Measurements from ENCODE around the gene ZNF629.

The ZNF629 gene

DNA sequence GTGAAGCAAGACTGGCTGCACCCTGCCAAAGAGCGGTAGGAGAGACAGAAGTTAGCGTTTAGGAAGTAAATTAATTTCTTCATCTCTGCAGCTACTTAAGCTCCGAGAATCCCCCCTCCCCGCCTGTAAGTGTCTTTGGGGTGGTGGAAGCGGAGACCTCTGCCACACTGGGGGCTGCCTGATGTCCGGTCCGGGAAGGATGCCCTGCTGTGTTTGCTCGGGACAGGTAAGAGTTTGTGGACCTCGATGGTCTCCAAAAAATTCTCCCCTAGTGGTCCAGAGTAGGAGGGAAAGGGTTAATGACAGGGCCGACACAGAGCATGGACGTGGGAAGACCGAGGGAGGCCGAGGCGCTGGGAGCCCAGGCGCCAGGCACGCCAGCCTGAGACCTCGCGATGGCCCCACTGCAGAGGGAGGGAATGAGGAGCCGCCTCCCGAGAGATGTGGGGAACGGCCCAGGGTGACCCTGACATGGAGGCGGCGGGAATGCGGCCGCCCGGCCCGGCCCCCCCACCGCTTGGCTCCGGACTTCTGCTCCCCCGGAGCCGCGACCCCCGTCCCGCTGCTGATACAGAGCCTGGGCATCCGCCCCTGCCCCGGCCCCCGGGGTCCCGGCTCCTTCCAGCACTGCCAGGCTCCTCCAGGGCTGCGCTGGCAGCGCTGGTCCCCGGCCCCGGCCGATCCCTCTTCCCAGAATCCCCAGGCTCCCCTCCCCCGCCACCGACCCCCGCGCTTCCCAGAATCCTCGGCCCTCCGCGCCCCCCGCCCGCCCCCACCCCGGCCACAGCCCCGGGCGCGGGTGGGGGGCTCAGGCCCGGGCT is 680 bp downstream of the ZNF629 start:
- in situ Hi-C loops (cut with MboI; ENCODE audit: low sequenced_read_pairs), result no loop called here

DNA sequence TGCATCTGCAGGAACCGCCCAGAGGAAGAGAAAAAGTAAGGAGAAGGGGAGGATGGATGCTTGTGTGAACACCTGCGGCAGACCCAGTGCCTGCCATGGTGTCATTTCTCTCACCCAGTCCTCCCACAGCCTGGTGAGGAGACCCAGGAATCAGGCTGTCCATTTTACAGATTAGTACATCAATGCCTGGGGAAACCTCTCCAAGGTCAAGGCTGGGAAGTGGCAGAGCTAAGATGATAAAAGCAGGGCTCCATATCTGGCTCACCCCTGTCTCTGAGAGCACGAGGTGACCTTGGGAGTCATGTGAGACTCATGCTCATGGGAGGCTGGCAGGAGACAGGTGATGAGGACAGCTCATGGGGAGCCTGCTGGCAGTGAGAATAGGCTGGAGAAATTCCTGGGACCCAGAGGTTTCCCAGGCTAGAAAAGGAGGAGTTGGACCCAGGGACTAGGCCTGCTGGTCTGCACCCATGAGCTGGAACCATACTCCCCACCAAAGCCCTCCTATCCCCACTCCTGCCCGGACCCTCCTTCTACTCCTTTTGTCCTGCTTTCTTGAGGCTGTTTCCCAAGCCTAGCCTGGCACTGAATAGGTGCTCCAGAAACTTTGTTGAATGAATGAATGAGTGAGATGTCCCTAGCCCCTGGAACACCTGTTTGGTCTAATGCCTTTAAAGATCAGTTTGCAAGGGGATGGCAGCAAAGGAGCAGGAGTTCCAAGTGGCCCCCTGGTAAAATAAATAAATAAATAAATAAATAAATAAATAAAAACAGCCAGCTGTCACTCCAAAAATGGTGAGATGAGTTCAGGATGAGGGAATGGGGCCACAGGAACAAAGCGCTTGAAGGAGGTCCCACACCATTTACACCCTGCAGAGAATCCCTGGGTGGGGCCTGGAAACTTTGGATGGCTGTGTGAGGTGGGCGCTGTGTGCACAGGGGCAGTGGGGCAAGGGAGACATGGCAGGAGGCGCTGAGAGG is 1.6 kb downstream of the ZNF629 start:
- in situ Hi-C loops (cut with MboI; ENCODE audit: low sequenced_read_pairs), result no loop called here

DNA sequence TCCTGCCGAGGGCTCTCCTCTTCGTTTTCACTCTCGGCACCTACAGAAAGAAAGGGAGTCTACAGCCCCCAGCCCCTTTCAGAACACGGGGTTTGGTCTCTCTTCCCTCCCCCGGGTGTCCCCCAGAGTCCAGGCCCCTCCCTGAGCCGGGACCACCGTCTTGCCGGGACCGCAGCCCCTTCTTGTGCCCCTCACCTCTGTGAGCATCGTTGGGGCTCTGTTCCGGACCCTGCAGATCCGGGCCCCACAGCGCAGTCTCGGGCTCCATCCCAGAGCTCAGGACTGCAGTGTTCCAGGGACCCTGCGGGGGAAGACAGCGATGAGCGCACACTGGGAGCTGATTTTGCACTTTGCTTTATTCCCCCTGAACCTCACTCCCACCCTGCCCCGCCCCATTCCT is 2.8 kb downstream of the ZNF629 start:
- in situ Hi-C loops (cut with MboI; ENCODE audit: low sequenced_read_pairs), result no loop called here

DNA sequence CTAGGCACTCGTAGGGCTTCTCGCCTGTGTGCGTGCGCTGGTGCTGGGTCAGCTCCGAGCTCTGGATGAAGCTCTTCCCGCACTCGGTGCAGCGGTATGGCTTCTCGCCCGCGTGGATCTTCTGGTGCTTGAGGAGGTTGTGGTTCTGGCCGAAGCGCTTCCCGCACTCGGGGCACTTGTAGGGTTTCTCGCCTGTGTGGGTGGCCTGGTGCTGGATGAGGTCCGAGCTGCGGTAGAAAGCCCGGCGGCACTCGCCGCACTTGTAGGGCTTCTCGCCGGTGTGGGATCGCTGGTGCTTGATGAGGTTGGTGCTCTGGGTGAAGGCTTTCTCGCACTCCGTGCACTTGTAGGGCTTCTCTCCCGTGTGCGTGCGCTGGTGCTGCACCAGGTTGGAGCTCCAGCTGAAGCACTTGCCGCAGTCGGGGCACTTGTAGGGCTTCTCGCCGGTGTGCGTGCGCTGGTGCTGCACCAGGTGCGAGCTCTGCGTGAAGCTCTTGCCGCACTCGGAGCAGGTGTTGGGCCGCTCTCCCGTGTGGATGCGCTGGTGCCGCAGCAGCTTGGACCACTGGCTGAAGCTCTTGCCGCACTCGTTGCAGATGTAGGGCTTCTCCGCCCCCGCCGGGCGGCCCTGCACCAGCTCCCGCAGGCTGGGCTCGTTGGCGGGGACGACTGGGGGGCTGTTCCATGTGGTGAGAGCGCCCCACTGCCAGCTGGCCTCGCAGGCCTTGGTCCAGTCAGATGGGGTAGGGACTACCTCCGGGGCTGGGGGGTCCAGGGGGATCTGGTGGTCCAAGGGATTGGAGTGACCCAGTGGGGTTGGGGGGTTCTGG is 3.5 kb downstream of the ZNF629 start:
- in situ Hi-C loops (cut with MboI; ENCODE audit: low sequenced_read_pairs), result no loop called here

DNA sequence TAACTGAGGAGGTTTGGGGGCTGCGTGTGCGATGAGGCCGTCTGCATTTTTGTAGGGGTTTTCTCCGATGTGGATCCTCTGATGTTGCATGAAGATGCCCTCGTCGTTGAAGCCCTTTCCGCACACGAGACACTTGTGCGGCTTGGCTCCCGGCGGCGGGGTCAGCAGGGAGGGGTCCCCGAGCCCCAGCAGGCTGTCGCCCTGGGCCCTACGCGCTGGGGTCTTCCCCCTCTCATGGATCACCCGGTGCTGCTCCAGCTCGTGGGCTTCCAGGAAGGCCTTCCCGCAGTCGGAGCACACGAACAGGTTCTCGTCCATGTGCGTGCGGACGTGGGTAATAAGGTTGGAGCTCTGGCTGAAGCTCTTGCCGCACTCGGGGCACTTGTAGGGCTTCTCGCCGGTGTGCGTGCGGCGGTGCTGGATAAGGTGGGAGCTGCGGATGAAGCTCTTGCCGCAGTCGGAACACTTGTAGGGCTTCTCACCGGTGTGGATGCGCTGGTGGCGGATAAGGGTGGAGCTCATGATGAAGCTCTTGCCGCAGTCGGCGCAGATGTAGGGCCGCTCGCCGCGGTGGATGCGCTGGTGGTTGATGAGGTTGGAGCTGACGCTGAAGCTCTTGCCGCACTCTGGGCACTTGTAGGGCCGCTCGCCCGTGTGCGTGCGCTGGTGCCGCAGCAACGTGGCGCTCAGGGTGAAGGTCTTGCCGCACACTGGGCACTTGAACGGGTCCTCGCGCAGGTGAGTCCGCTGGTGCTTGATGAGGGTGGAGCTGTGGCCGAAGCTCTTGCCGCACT is 4.3 kb downstream of the ZNF629 start:
- in situ Hi-C loops (cut with MboI; ENCODE audit: low sequenced_read_pairs), result no loop called here

DNA sequence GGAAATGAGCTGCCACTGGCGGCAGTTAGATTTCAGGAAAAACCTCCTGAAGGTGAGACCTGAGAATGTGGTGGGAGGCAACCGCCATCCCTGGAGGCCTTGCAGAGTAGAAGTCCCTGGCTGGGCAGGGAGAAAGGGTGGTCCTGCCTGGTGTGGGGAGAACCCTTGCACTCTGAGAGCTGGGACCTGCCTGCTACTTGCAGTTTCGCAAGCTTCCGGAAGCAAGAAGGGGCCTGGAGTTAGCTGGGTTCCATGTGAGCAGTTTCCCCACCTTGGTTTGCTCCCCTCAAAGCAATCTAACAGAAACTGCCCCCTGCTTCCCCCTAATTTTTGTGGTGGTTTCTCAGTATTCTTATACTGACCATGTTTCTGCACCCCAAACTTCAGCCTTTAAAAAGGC is 6.5 kb downstream of the ZNF629 start:
- in situ Hi-C loops (cut with MboI; ENCODE audit: low sequenced_read_pairs), result no loop called here

DNA sequence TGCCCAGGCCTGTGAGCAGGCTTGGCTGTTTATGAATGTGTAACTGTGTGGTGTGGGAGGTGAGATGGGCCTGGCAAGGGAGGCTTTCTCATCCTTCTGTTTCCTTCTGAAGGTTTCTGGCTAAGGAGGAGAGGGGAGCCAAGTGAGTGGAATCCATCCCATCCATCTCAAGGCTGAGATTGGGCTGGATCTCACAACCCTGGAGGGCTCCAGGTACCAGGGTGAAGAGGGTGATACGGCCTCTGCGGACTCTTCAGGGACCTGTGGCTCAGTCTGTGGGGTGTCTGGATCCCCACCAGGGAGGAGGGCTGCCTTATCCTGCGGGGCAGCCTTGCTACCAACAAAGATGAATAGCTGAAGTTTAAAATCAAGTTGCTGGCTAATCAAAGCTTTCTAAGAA is 7.0 kb downstream of the ZNF629 start:
- in situ Hi-C loops (cut with MboI; ENCODE audit: low sequenced_read_pairs), result no loop called here

DNA sequence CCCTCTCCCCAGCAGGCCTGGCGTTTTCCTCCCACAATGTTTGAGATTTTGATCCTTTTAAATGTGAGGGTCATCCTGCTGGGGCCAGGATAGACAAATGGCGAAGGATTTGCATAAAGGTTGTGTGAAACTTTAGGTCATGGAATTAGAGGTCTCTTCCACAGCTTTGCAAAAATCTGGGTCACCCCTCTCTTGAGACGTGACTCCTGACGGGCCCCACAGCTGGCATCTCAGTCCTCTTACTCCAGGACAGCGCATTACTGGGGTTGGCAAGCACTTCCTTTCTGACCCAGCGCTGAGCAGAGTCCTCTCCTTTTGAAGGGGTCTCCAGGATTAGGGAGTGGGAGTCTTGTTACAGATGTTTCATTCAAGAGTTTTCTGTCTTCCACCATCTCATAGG is 7.4 kb downstream of the ZNF629 start:
- in situ Hi-C loops (cut with MboI; ENCODE audit: low sequenced_read_pairs), result no loop called here

DNA sequence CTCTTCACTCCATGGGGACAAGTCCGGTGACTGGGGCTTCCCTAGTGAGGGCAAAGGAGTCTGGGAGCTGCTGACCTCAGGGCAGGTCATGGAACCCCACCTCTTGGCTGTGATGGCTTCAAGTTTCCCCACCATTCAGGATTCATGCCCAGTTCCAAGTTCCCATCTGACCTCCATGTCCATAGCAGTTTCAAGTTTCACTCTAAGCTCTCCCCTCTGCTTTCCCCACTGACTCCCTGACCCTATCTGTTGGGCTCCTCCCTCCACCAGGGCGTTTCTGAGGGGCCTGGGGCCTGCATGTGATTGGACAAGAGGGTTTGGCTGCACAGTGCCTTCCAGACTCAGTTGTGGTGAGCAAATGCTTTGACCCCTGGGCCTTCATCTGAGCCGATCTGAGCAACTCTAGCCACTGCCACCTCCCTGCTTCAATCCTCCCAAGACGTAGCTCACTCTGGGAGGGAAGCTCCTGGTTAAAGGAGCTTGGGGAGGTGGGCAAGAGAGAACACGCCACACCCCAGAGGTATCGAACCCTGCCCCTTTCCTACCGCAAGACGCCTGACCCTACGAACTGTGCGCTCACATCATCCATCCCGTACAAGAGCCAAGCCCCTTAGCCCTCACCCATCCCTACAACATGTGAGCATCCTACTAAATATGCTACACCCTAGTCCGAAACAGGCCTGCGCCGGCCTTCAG is 8.3 kb downstream of the ZNF629 start:
- in situ Hi-C loops (cut with MboI; ENCODE audit: low sequenced_read_pairs), result no loop called here

DNA sequence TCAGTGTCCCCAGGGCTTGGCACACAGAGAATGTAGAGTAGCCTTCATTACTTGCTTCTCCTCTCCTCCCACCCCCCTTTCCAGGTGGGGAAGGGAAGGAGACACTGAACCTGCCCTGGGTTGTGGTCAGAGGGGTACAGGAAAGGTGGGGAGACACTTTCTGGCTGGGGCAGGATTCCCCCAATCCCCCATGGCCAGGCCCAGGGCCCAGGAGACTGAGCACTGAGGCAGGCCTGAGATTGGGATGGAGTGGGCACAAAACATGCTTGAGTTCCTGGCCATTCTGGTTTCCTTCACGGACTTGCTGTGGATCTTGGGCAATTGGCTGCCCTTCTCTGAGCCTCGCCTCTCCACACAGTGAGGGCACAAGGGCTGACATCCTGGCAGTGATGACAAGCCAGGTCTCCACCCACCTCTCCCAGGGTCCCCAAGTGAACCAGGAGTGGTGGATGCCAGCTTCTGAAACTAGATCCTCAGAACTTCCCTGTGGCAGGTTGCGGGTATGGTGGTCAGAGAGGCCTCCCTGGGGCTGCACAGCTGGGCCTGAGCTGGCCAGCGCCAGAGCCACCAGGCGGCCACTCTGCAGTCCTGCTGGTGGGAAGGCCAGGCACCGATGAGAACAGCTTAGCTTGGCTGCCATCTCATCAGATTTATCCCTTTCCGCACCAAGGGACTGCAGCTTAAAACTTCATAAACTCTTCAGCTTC is 9.3 kb downstream of the ZNF629 start:
- in situ Hi-C loops (cut with MboI; ENCODE audit: low sequenced_read_pairs), result no loop called here

DNA sequence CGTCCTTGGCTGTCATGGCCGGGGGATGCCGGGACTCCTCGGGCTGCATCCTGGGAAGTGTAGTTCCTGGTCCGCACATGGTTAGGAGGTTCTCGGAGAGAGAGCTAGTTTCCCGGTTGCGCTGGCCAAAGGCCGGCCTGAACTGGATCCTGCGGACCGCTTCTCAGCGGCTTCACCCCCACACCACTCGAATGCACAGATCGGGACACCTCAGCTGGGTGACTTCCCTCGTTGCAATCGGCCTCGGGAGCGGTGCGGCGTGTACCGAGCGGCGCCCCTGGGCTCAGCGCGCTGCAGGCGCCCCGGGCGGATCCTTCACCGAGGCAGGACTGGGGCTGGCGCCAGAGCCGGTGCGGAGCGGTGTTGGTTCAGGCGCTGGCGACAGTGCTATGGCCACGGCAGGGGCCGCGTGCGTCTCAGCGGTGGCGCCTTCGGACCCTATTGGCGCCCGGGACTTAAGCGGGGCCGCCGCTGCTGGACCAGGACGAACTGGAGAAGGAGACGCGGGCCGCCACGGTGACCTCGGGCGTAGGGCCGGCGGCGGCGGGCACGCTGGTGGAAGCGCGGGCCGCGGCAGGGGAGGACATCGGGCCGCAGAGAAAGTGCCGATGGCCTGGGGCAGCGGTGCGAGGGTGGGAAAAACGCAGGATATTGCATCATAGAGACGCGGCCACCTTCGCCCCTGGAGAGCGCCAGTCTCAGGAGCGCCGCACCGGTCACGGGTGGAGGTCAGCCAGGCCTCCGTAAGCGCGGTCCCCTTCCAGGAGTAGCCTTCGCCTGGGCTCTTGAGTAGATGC is 11.4 kb downstream of the ZNF629 start:
- in situ Hi-C loops (cut with MboI; ENCODE audit: low sequenced_read_pairs), result no loop called here

DNA sequence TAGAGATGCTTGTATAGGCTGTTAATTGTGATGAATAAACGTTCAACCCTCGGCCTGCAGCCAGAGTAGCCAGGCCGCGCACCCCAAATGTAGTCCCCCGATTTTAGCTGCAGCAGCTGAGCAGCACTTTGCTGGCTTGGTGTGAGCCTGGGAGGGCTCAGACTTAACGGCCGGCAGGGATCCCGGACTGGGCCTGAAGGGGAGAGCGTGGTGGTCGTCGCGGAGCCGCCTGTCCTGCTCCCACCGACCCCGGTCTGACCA is 11.9 kb downstream of the ZNF629 start:
- in situ Hi-C loops (cut with MboI; ENCODE audit: low sequenced_read_pairs), result no loop called here

DNA sequence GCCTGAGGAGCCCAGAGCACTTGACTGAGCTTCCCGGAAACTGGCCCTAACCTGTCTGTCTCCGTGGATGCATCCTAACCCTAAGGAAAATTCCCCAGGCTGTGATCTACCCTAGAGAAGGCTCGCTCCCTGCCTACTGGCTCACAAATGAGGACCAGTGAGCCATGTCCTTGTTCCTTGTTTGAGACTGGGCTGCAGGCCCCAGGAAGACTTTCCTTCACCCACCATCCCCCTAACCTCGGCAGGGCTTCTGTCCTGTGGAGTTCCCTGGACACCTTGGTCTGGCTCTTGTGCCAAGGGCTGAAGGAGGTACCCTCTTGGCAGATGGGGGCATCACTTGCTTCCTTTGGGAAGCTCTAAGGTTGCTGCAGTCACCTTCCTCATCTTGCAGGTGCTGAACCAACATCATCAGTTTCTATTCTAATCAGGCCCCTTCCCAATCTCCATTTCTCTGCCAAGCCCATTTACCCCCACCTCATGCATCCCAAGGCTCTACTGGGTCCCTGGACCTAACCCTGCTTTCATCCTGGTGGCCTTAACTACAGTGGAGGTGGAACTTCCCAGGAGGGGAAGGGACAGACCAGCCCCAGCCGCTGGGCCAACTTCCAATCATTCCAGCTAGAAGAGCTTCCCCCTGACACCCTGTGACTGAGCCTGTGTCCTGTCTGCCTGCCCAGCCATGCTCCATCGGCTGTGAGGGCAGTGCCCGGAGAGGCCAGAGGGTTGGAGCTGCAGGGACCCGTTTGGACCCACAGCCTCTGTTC is 12.5 kb downstream of the ZNF629 start:
- in situ Hi-C loops (cut with MboI; ENCODE audit: low sequenced_read_pairs), result no loop called here

DNA sequence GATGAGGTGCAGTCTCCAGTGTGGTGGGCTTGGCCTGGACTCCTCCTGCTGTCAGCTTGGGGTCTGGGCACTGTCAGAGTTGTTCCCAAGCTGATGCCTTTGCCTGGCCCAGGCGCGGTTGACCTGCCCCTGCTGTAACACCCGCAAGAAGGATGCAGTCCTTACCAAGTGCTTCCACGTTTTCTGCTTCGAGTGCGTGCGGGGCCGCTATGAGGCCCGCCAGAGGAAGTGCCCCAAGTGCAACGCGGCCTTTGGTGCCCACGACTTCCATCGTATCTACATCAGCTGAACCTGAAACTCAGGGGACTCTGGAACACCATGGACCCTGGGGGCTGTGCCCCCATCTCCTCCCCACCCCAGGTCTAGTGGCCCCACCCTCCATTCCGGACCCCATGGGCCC is 13.2 kb downstream of the ZNF629 start:
- in situ Hi-C loops (cut with MboI; ENCODE audit: low sequenced_read_pairs), result no loop called here

DNA sequence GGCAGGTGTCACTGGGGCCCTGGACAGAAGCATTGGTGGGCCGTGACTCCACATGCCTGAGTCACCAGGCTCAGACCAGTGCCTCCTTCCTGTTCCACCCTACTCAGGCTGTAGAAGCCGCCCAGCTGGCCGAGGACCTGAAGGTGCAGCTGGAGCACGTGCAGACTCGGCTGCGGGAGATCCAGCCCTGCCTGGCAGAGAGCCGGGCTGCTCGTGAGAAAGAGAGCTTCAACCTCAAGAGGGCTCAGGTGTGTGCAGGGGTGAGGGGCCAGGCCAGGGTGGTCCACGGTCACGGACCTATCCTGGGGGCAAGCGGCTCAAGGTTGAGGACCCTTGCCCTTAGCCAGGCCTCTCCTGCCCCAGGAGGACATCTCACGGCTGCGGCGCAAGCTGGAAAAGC is 15.3 kb downstream of the ZNF629 start:
- in situ Hi-C loops (cut with MboI; ENCODE audit: low sequenced_read_pairs), result no loop called here

DNA sequence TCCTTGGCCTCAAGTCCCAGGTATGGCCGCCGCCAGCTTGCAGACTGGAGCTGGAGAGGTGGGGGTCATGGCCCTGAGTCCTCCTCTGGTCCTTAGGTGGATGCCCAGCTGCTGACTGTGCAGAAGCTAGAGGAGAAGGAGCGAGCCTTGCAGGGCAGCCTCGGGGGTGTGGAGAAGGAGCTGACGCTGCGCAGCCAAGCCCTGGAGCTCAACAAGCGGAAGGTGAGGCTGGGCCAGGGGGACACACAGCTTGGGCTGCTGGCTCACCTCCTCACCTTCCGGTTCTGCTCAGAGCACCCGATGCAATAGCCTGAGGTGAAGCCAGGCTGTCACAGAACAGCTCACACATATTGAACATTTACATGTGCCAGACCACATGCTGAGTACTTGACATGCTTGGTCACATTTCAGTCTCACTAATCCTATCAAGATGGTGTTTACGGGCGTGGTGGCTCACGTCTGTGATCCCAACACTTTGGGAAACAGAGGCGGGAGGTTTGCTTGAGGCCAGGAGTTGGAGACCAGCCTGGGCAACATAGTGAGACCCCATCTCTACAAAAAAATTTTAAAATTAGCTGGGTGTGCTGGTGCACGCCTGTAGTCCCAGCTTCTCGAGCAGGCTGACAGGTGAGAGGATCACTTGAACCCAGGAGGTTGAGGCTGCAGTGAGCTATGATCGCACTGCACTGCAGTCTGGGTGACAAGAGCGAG is 17.5 kb downstream of the ZNF629 start:
- in situ Hi-C loops (cut with MboI; ENCODE audit: low sequenced_read_pairs), result no loop called here

DNA sequence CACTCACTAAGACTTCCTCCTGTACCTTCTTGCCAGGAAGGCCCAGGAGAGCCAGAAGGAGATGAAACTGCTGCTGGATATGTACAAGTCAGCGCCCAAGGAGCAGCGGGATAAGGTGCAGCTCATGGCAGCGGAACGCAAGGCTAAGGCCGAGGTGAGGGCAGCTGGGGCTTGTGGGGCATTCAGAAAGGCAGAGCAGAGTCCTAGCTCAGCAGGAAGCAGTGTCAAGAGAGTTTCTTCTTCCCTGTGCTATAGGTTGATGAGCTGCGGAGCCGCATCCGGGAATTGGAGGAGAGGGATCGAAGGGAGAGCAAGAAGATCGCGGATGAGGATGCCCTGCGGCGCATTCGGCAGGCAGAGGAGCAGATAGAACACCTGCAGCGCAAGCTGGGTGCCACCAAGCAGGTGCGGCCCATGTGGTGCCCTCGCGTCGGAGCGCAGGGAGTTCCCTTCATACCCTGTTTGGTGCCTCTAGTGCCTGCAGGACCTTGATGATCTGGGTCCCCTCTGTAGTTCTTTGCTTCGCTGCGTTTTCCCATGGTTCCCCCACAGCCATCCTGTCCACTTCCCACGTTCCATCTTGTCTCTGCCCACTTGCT is 18.3 kb downstream of the ZNF629 start:
- in situ Hi-C loops (cut with MboI; ENCODE audit: low sequenced_read_pairs), result no loop called here
